HUES6 (cell line): ENCODE data around the gene TSEN2.

Experiments used
- H3K27ac ChIP-seq: 2 replicates; pipeline ENCODE4 v1.7.0; 2013; ENCODE audit warnings: low read depth, mild to moderate bottlenecking, low read length, inconsistent platforms
- H3K27me3 ChIP-seq: 2 replicates; pipeline ENCODE4 v1.6.1; 2013; ENCODE audit warnings: low read length; ENCODE audit not compliant: control insufficient read depth, insufficient read depth
- H3K36me3 ChIP-seq: 2 replicates; pipeline ENCODE4 v1.6.1; 2013; ENCODE audit warnings: low read length; ENCODE audit not compliant: control insufficient read depth, insufficient read depth
- H3K4me1 ChIP-seq: 2 replicates; pipeline ENCODE4 v1.6.1; 2013; ENCODE audit warnings: low read length; ENCODE audit not compliant: control insufficient read depth, insufficient read depth
- H3K4me3 ChIP-seq: 2 replicates; pipeline ENCODE4 v1.5.1; 2013; ENCODE audit warnings: low read depth, low read length
- H3K9ac ChIP-seq: one replicate; pipeline ENCODE4 v1.6.1; 2013; ENCODE audit warnings: mild to moderate bottlenecking, low read length
- H3K9me3 ChIP-seq: 2 replicates; pipeline ENCODE4 v1.6.1; 2013; ENCODE audit warnings: low read depth, low read length; ENCODE audit not compliant: control insufficient read depth, insufficient read depth

TSEN2 gene

DNA sequence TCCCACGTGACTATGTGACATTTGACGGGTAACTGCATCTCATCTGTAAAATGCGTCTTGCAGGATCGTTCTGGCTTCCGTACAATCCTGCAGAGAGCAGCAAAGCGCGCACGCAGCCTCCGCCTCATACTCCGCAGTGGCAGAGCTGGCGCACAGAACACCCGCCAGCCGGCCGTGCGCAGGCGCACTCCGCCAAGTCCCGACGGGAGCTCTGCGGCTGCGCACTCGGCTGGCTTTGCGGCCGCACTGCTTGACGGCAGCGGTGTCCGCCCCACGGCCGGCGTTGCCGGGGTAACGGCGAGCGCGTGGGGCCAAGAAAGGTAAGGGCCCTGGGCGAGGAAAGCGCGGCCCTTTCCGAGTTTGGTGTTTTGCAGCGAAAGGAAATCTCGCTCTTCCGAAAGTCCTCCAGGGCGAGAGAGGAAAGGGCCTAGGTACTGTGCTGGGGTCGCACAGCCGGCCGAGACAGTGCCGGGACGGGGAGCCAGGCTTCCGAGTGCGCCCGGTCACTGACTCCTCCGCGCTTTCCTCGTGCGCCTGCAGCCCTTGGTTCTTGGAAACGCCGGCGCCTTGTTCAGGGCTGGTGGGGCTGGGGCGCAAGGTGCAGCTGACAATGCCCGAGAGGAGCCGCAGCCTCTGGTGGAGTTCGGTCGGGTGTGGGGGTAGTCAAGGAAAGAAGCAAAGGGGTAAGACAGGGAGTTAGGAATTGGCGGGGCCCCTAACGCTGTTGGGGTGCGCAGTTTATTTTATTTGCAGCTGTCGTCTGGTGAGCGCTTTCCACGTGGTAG is at the start of gene TSEN2:
Gene TSEN2 (plus strand): TSS at position 283 of the 785 bp plus-strand sequence. CDS start 5,321 bp downstream, outside the sequence.
- H3K9ac ChIP-seq: peak within 1 kb of the TSS; percentile 92
- no peaks in the 10 kb centered on the region for H3K9me3 ChIP-seq
- H3K4me1 ChIP-seq: peaks cover 10% of the 10 kb centered on the region

GRCh38 chr3:12436514-12437220 is 47.6 kb upstream of the TSEN2 start:
- Histone ChIP-seq H3K4me3 (no peak overlapping the region), H3K9ac (no peak overlapping the region)

More for the DNA sequence above, at the start of gene TSEN2:
- peak within 1 kb of the TSS; percentile 95 for H3K4me3 ChIP-seq
- no peaks in the 10 kb centered on the region for H3K27me3 ChIP-seq
- H3K27ac ChIP-seq: peak within 1 kb of the TSS; percentile 75
- peaks cover 17% of the 10 kb centered on the region for H3K36me3 ChIP-seq

DNA sequence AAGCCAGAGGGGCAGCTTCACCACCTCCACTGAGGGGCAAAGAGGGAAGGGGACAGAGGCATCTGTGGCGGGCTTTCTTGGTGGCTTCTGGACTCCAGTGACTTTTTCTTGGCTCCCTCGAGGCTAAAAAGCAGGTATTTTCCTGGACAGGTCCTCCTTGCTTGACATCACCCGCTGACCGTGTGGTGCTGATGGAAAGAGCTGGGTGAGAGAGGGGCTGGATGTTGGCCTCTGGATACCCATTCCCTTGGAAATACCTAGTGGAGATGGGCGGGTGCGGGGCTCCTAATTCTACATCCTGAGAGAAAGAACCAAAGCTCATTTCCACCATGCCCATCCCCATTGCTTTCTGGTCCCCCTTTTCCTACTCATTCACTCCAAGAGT is 47.1 kb upstream of the TSEN2 start:
- H3K9ac ChIP-seq: no peak overlapping the region
- H3K4me3 ChIP-seq: no peak overlapping the region
- no peak overlapping the region for H3K27ac ChIP-seq
- H3K4me1 ChIP-seq: no peaks in the 10 kb centered on the region
- H3K27me3 ChIP-seq: peaks cover 3% of the 10 kb centered on the region; the same call in 1 of the 2 replicates
- H3K36me3 ChIP-seq: no peaks in the 10 kb centered on the region
- no peaks in the 10 kb centered on the region for H3K9me3 ChIP-seq

More at GRCh38 chr3:12436514-12437220, 47.6 kb upstream of the TSEN2 start:
- Histone ChIP-seq H3K36me3 (no peaks in the 10 kb centered on the region), H3K9me3 (no peaks in the 10 kb centered on the region), H3K27me3 (no peaks in the 10 kb centered on the region), H3K4me1 (no peaks in the 10 kb centered on the region), H3K27ac (no peak overlapping the region)

- no peak overlapping the region for H3K27ac ChIP-seq
- H3K4me3 ChIP-seq: no peak overlapping the region
Measured at GRCh38 chr3:12437861-12438260, 46.4 kb upstream of the TSEN2 start.

DNA sequence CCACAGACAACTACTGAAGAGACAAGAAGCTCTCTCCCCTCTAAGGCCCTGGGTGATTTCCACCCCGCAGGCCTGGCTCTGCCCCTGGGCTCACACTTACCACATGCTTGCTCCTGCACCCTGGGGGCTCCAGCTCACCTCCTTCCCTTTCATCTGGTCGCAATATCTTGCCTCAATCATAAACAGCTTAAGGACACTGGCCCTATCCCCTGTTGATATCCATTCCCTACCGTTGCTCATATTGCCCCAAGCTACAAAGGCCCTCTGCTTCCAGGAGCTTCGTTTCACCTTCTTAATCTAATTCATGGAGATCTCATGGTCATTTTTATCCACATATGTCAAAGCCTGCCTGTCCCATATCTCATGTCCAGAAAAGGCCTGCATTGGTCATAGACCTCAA is 46.0 kb upstream of the TSEN2 start:
- no peaks in the 10 kb centered on the region for H3K9me3 ChIP-seq
- no peak overlapping the region for H3K27ac ChIP-seq
- H3K4me3 ChIP-seq: no peak overlapping the region
- peaks cover 4% of the 10 kb centered on the region; the same call in 1 of the 2 replicates for H3K4me1 ChIP-seq
- peaks cover 13% of the 10 kb centered on the region for H3K27me3 ChIP-seq
- H3K36me3 ChIP-seq: no peaks in the 10 kb centered on the region
- H3K9ac ChIP-seq: no peak overlapping the region

More at GRCh38 chr3:12437861-12438260, 46.4 kb upstream of the TSEN2 start:
- H3K9ac ChIP-seq: no peak overlapping the region
- no peaks in the 10 kb centered on the region for H3K9me3 ChIP-seq
- H3K36me3 ChIP-seq: no peaks in the 10 kb centered on the region
- peaks cover 9% of the 10 kb centered on the region; the same call in 1 of the 2 replicates for H3K27me3 ChIP-seq
- no peaks in the 10 kb centered on the region for H3K4me1 ChIP-seq

GRCh38 chr3:12439161-12439940 is 44.9 kb upstream of the TSEN2 start:
- peaks cover 6% of the 10 kb centered on the region for H3K4me1 ChIP-seq
- H3K9ac ChIP-seq: no peak overlapping the region
- peaks cover 23% of the 10 kb centered on the region for H3K27me3 ChIP-seq
- H3K36me3 ChIP-seq: no peaks in the 10 kb centered on the region
- no peak overlapping the region for H3K4me3 ChIP-seq
- no peak overlapping the region for H3K27ac ChIP-seq
- no peaks in the 10 kb centered on the region for H3K9me3 ChIP-seq

GRCh38 chr3:12440927-12441714 is 43.2 kb upstream of the TSEN2 start:
- Histone ChIP-seq H3K9ac (no peak overlapping the region), H3K4me1 (peaks cover 20% of the 10 kb centered on the region), H3K27me3 (peaks cover 23% of the 10 kb centered on the region), H3K9me3 (no peaks in the 10 kb centered on the region), H3K27ac (no peak overlapping the region), H3K36me3 (no peaks in the 10 kb centered on the region), H3K4me3 (no peak overlapping the region)

GRCh38 chr3:12442654-12443501 is 41.4 kb upstream of the TSEN2 start:
- H3K9me3 ChIP-seq: no peaks in the 10 kb centered on the region
- no peak overlapping the region for H3K27ac ChIP-seq
- H3K27me3 ChIP-seq: peaks cover 25% of the 10 kb centered on the region
- H3K9ac ChIP-seq: no peak overlapping the region
- peaks cover 20% of the 10 kb centered on the region for H3K4me1 ChIP-seq
- H3K36me3 ChIP-seq: no peaks in the 10 kb centered on the region
- H3K4me3 ChIP-seq: no peak overlapping the region

DNA sequence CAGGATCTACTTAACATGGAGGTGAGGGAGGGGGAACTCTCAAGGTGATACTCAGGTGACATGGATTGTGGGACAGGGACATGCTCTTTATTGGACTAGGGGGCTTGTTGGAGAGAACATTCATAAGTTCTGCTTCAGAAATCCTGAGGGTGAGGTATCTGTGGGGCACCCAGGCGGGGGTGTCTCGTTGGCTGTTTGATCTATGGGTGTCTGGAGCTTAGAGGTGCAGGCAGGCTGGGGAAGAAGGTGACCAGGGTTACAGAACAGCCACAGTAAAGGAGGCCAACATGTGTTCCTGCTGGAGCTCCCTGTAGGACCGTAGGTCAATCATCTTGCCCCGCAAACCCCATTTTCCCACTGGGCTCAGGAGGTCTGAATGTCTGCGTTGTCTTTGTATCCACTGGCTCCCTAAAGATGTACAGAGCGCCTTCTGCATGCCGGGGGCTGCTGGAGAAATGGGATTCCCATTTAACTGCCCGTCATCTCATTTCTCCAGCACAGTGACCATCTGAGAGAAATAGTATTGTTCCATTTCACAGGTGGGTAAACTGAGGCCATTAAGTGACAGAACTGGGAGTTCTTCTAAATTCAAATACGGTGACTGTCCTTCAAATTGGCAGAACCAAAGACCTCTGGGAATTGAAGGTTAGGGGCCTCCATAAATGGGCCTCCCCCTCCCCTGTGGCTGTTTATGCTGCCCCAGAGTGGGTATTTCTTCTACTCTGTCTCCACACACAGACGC is 40.3 kb upstream of the TSEN2 start:
- H3K4me1 ChIP-seq: peaks cover 20% of the 10 kb centered on the region
- H3K9me3 ChIP-seq: no peaks in the 10 kb centered on the region
- H3K36me3 ChIP-seq: no peaks in the 10 kb centered on the region
- no peak overlapping the region for H3K4me3 ChIP-seq
- H3K27me3 ChIP-seq: peaks cover 25% of the 10 kb centered on the region
- H3K9ac ChIP-seq: no peak overlapping the region
- no peak overlapping the region for H3K27ac ChIP-seq
